Keratinocyte (primary cell): ENCODE data around the gene GUK1. TPM values are rescaled to one million over a fixed set of nuclear protein-coding genes. Genes with fewer than 3 reads are reported as not detected.

Experiments
- DNase-seq: peaks from one replicate; pipeline ENCODE4 v3.0.0-alpha.2; 2011; ENCODE audit warnings: low read depth, missing footprints, low spot score
- FAIRE-seq: peaks from 2 replicates; lab custom pipeline; 2011; peaks lifted over from hg19 to GRCh38; lab: Jason Lieb, UNC
- H2AFZ ChIP-seq: 2 replicates; pipeline ENCODE4 v1.6.0; 2012; ENCODE audit warnings: low read length, control low read depth, inconsistent platforms; ENCODE audit not compliant: control insufficient read depth
- H3K27ac ChIP-seq: 2 replicates; pipeline ENCODE4 v1.5.1; 2011; ENCODE audit warnings: low read length; ENCODE audit not compliant: control insufficient read depth, insufficient read depth
- H3K27me3 ChIP-seq: 3 replicates; pipeline ENCODE4 v1.6.0; 2011; ENCODE audit warnings: low read length; ENCODE audit not compliant: control insufficient read depth, insufficient read depth; ENCODE audit errors: extremely low read depth
- H3K36me3 ChIP-seq, 2 experiments: 2 replicates in 1 of 2; 3 replicates in 1 of 2; pipeline ENCODE4 v1.5.1; 2011; ENCODE audit warnings: low read length in 2 of 2, mild to moderate bottlenecking in 1 of 2; ENCODE audit not compliant: control insufficient read depth in 2 of 2, insufficient read depth in 2 of 2; ENCODE audit errors: extremely low read depth in 1 of 2
- H3K4me1 ChIP-seq: 3 replicates; pipeline ENCODE4 v1.5.1; 2011; ENCODE audit warnings: low read length; ENCODE audit not compliant: control insufficient read depth, insufficient read depth; ENCODE audit errors: extremely low read depth
- H3K4me2 ChIP-seq: 3 replicates; pipeline ENCODE4 v1.6.0; 2011; ENCODE audit warnings: low read depth, low read length; ENCODE audit not compliant: control insufficient read depth, insufficient read depth; ENCODE audit errors: extremely low read depth
- H3K4me3 ChIP-seq, 3 experiments: fragments of 200-600 bp in 1 of 3; sonication (generic) in 1 of 3; 2 replicates in 2 of 3; 3 replicates in 1 of 3; pipeline ENCODE4 v1.5.1; 2011 to 2016; ENCODE audit warnings: low read length in 3 of 3, mild to moderate bottlenecking in 3 of 3, control low read depth in 2 of 3, inconsistent platforms in 1 of 3, low read depth in 1 of 3, mixed read lengths in 1 of 3, mixed run types in 1 of 3, moderate library complexity in 1 of 3; ENCODE audit not compliant: control insufficient read depth in 2 of 3, insufficient read depth in 2 of 3; ENCODE audit errors: extremely low read depth in 1 of 3
- H3K79me2 ChIP-seq: 2 replicates; pipeline ENCODE4 v1.6.0; 2012; ENCODE audit warnings: low read length; ENCODE audit not compliant: control insufficient read depth, insufficient read depth
- H3K9ac ChIP-seq: 3 replicates; pipeline ENCODE4 v1.6.0; 2011; ENCODE audit warnings: low read length; ENCODE audit not compliant: control insufficient read depth, insufficient read depth; ENCODE audit errors: extremely low read depth
- H3K9me1 ChIP-seq: 3 replicates; pipeline ENCODE4 v1.6.0; 2011; ENCODE audit warnings: low read length; ENCODE audit not compliant: control insufficient read depth, insufficient read depth; ENCODE audit errors: extremely low read depth
- H3K9me3 ChIP-seq: 2 replicates; pipeline ENCODE4 v1.5.1; 2012; ENCODE audit warnings: low read depth, low read length; ENCODE audit not compliant: control insufficient read depth
- H4K20me1 ChIP-seq: 3 replicates; pipeline ENCODE4 v1.6.0; 2011; ENCODE audit warnings: low read length; ENCODE audit not compliant: control insufficient read depth, insufficient read depth; ENCODE audit errors: extremely low read depth
- EZH2 ChIP-seq: IDR thresholded peaks from one replicate; pipeline ENCODE4 v1.6.1; 2012; ENCODE audit warnings: inconsistent platforms, mild to moderate bottlenecking, low read length, moderate library complexity
- dilution Hi-C: fragments of 300-500 bp; cut with MboI; formaldehyde crosslinking; loops from one replicate; pipeline ENCODE4 v1.7.0; 2020; ENCODE audit warnings: low sequenced_read_pairs; ENCODE audit not compliant: extremely low pct_ligation_motif_present
- polyA plus RNA-seq, 5 experiments: library from polyadenylated mRNA; depleted of rRNA in 3 of 5; stranded (reverse) in 3 of 5; stranded (forward) in 1 of 5; unstranded in 1 of 5; fragments of >200 nt; gene quantifications; 1 replicate in 1 of 5; 2 replicates in 3 of 5; 3 replicates in 1 of 5; pipeline versions ENCODE4 v1.2.1 to v1.2.3, GENCODE V29; 2011 to 2012; ENCODE audit warnings: missing spikeins in 2 of 5, low read depth in 1 of 5, low replicate concordance in 1 of 5
- TF ChIP-seq, protein P1 (sequence below), 3 experiments: IDR thresholded peaks in 1 of 3; conservative IDR thresholded peaks in 1 of 3; optimal IDR thresholded peaks in 1 of 3; 2 replicates in 2 of 3; 3 replicates in 1 of 3; pipeline versions ENCODE3 to v1.5.1; 2011; ENCODE audit warnings: low read length in 3 of 3, mild to moderate bottlenecking in 3 of 3, moderate library complexity in 2 of 3, control low read depth in 1 of 3, inconsistent platforms in 1 of 3; ENCODE audit not compliant: insufficient read depth in 2 of 3; ENCODE audit errors: extremely low read depth in 1 of 3

GUK1 gene
- polyA plus RNA-seq, 1 donor (not counting 4 experiments of a cell fraction or from before 2014, with no cell fraction given): 450 TPM

DNA sequence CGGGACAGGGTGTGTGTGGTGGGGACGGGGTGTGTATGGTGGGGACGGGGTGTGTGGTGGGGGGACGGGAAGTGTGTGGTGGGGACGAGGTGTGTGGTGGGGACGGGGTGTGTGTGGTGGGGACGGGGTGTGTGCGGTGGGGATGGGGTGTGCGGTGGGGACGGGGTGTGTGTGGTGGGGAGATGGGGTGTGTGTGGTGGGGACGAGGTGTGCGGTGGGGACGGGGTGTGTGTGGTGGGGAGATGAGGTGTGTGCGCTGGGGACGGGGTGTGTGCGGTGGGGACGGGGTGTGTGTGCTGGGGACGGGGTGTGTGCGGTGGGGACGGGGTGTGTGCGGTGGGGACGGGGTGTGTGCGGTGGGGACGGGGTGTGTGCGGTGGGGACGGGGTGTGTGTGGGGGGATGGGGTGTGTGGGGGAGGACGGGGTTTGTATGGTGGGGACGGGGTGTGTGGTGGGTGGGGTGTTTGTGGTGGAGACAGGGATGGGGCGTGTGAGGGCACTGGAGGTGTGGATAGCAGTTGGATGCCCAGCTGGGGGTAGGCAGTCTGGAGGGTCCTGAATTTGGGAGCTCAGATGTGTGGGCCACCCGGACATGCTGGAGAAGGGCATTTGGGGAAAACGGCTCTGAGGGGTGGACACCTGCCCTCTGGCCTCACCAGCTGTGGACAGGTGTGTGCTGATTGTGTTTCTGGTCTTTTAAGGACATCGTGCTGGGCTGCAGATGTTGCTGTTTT, 42.4 kb downstream of the GUK1 start:
- H2AFZ ChIP-seq: no peak overlapping the region
- no peak for FAIRE-seq
- no peaks in the 10 kb centered on the region for H4K20me1 ChIP-seq
- H3K9me3 ChIP-seq: no peaks in the 10 kb centered on the region
- DNase-seq: no peak
- H3K9me1 ChIP-seq: no peaks in the 10 kb centered on the region
- dilution Hi-C loops: no loop called here
- no peaks in the 10 kb centered on the region for H3K36me3 ChIP-seq
- no peaks in the 10 kb centered on the region for H3K27me3 ChIP-seq
- H3K27ac ChIP-seq: no peak overlapping the region
- TF ChIP-seq, protein P1, sequence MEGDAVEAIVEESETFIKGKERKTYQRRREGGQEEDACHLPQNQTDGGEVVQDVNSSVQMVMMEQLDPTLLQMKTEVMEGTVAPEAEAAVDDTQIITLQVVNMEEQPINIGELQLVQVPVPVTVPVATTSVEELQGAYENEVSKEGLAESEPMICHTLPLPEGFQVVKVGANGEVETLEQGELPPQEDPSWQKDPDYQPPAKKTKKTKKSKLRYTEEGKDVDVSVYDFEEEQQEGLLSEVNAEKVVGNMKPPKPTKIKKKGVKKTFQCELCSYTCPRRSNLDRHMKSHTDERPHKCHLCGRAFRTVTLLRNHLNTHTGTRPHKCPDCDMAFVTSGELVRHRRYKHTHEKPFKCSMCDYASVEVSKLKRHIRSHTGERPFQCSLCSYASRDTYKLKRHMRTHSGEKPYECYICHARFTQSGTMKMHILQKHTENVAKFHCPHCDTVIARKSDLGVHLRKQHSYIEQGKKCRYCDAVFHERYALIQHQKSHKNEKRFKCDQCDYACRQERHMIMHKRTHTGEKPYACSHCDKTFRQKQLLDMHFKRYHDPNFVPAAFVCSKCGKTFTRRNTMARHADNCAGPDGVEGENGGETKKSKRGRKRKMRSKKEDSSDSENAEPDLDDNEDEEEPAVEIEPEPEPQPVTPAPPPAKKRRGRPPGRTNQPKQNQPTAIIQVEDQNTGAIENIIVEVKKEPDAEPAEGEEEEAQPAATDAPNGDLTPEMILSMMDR (optimal IDR thresholded peaks at IDR 0.05 in 1 of 3, IDR thresholded peaks at IDR 0.05 in 1 of 3, conservative IDR thresholded peaks at IDR 0.05 in 1 of 3; ENCODE audit: extremely low read depth in 1 of 3, insufficient read depth in 2 of 3, low read length in 3 of 3): no peak
- H3K4me2 ChIP-seq: no peak overlapping the region
- no peak overlapping the region for H3K4me3 ChIP-seq
- H3K79me2 ChIP-seq: no peaks in the 10 kb centered on the region
- no peak overlapping the region for H3K9ac ChIP-seq
- no peaks in the 10 kb centered on the region for H3K4me1 ChIP-seq

DNA sequence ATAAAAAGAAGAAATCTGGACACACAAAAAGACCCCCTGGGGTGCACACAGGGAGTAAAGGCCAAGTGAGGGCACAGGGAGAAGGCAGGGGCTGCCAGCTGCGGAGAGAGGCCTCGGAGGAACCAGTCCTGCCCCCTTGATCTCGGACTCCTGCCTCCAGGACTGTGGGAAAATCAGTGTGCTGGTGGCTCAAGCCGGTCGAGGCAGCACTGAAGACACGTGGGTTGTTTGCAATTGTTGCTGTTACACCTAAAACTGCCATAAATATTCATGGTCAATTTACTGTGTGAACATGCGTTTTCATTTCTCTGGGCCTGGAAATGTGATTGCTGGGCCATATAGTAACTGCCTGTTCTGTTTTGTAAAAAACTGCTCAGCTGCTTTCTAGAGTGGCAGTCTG, 44.1 kb downstream of the GUK1 start:
- dilution Hi-C loops: no loop called here
- no peak for DNase-seq
- Histone ChIP-seq H4K20me1 (no peaks in the 10 kb centered on the region), H3K27ac (no peak overlapping the region), H3K9me1 (no peaks in the 10 kb centered on the region), H2AFZ (no peak overlapping the region), H3K4me1 (no peaks in the 10 kb centered on the region), H3K4me3 (no peak overlapping the region), H3K27me3 (no peaks in the 10 kb centered on the region), H3K9me3 (no peaks in the 10 kb centered on the region), H3K9ac (no peak overlapping the region), H3K4me2 (no peak overlapping the region), H3K79me2 (no peaks in the 10 kb centered on the region), H3K36me3 (no peaks in the 10 kb centered on the region)
- no peak for FAIRE-seq
- TF ChIP-seq EZH2: no peak
- TF ChIP-seq, protein P1 (optimal IDR thresholded peaks at IDR 0.05 in 1 of 3, IDR thresholded peaks at IDR 0.05 in 1 of 3, conservative IDR thresholded peaks at IDR 0.05 in 1 of 3; ENCODE audit: extremely low read depth in 1 of 3, insufficient read depth in 2 of 3, low read length in 3 of 3): no peak
